ENCODE measurements around the gene PTHLH.

The PTHLH gene

DNA sequence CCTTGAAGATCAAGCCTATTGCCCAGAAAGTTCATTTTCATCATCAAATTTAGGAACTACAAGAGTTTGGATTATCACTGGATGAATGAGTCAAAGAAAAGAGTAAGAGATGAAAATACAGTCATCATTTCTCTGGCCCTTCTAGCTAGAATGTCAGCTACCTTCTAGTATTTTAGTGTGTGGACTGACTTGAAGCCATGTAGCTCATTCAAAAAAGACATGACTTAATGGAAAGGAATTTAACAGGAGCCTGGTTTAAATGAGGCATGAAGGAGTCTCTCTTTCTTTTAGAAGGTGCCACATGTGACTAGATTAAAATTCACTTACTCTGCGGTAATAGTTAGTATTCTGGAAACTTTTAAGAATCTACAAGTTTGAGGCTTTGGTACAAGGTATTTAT is 7.1 kb downstream of the PTHLH start:
- TF ChIP-seq, protein P1, sequence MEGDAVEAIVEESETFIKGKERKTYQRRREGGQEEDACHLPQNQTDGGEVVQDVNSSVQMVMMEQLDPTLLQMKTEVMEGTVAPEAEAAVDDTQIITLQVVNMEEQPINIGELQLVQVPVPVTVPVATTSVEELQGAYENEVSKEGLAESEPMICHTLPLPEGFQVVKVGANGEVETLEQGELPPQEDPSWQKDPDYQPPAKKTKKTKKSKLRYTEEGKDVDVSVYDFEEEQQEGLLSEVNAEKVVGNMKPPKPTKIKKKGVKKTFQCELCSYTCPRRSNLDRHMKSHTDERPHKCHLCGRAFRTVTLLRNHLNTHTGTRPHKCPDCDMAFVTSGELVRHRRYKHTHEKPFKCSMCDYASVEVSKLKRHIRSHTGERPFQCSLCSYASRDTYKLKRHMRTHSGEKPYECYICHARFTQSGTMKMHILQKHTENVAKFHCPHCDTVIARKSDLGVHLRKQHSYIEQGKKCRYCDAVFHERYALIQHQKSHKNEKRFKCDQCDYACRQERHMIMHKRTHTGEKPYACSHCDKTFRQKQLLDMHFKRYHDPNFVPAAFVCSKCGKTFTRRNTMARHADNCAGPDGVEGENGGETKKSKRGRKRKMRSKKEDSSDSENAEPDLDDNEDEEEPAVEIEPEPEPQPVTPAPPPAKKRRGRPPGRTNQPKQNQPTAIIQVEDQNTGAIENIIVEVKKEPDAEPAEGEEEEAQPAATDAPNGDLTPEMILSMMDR (IDR thresholded peaks at IDR 0.05; ENCODE audit: low read length, missing control alignments): no peak
- DNase-seq (ENCODE audit: low read depth): no peak

DNA sequence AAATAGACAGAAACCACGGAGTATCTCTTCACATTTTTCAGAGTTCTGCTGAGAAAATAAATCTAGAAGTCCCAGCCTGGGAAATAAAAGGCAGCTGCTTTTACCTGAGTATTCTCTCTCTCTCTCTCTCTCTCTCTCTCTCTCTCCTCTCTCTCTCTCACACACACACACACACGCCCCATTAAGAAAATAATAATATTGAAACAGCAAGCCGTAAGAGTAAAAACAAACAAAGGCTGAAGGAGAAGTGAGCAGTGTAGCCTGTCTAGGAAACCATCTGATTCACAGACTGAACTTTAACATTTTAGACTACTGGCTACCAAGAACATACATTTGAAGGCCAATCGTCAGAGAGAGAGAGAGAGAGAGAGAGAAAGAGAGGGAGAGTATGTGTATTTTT is 8.4 kb downstream of the PTHLH start:
- DNase-seq (ENCODE audit: low read depth): no peak
- TF ChIP-seq, protein P1 (IDR thresholded peaks at IDR 0.05; ENCODE audit: low read length, missing control alignments): no peak
- no peak overlapping the region for H3K4me3 ChIP-seq (replicated peaks; ENCODE audit: low read depth, low read length)

More for the DNA sequence above, 7.1 kb downstream of the PTHLH start:
- H3K4me3 ChIP-seq (replicated peaks; ENCODE audit: low read depth, low read length): no peak overlapping the region

- no peak for DNase-seq (ENCODE audit: low read depth)
- TF ChIP-seq, protein P1 (IDR thresholded peaks at IDR 0.05; ENCODE audit: low read length, missing control alignments): no peak
- no peak overlapping the region for H3K4me3 ChIP-seq (replicated peaks; ENCODE audit: low read depth, low read length)
Measured at GRCh38 chr12:27960821-27961220, 11.7 kb downstream of the PTHLH start.

GRCh38 chr12:27958675-27959074 is 13.9 kb downstream of the PTHLH start:
- no peak overlapping the region for H3K4me3 ChIP-seq (replicated peaks; ENCODE audit: low read depth, low read length)
- TF ChIP-seq, protein P1 (IDR thresholded peaks at IDR 0.05; ENCODE audit: low read length, missing control alignments): no peak
- DNase-seq (ENCODE audit: low read depth): no peak

- TF ChIP-seq, protein P1 (IDR thresholded peaks at IDR 0.05; ENCODE audit: low read length, missing control alignments): no peak
- DNase-seq (ENCODE audit: low read depth): no peak
- no peak overlapping the region for H3K4me3 ChIP-seq (replicated peaks; ENCODE audit: low read depth, low read length)
Measured at GRCh38 chr12:27957366-27957765, 15.2 kb downstream of the PTHLH start.

GRCh38 chr12:27953817-27954216 is 18.7 kb downstream of the PTHLH start:
- TF ChIP-seq, protein P1 (IDR thresholded peaks at IDR 0.05; ENCODE audit: low read length, missing control alignments): no peak
- no peak overlapping the region for H3K4me3 ChIP-seq (replicated peaks; ENCODE audit: low read depth, low read length)
- DNase-seq (ENCODE audit: low read depth): no peak

- no peak overlapping the region for H3K4me3 ChIP-seq (replicated peaks; ENCODE audit: low read depth, low read length)
- TF ChIP-seq, protein P1 (IDR thresholded peaks at IDR 0.05; ENCODE audit: low read length, missing control alignments): no peak
- DNase-seq (ENCODE audit: low read depth): no peak
Measured at GRCh38 chr12:27953348-27953747, 19.2 kb downstream of the PTHLH start.

All from fibroblast of pulmonary artery (primary cell).